Liver (tissue), 3 donors: Measurements from ENCODE around the gene MUSK.

ENCODE experiments used
- ATF3 ChIP-seq: IDR thresholded peaks from 2 replicates; pipeline ENCODE4 v1.6.1; 2016; ENCODE audit warnings: antibody characterized with exemption
- CTCF ChIP-seq: fragments of 150-350 bp; IDR thresholded peaks from 2 replicates; pipeline ENCODE4 v1.5.1; 2017; ENCODE audit warnings: improper control_type of control experiment, low read depth, low read length; ENCODE audit not compliant: missing input control
- EGR1 ChIP-seq, 2 donors: IDR thresholded peaks; 2 replicates each; pipeline ENCODE4 v1.6.1; 2016 to 2018; ENCODE audit warnings: antibody characterized with exemption in 2 of 2, low read depth in 2 of 2
- FOXA1 ChIP-seq: IDR thresholded peaks from 2 replicates; pipeline ENCODE4 v1.6.1; 2016; ENCODE audit warnings: antibody characterized with exemption
- GABPA ChIP-seq, 2 donors: IDR thresholded peaks in 1 of 2; conservative IDR thresholded peaks in 1 of 2; 2 replicates each; pipeline ENCODE4 v1.6.1; 2016; ENCODE audit warnings: antibody characterized with exemption in 2 of 2, mild to moderate bottlenecking in 1 of 2, moderate library complexity in 1 of 2
- MAX ChIP-seq: IDR thresholded peaks from 2 replicates; pipeline ENCODE4 v1.6.1; 2016; ENCODE audit warnings: antibody characterized with exemption
- RAD21 ChIP-seq, 2 donors: IDR thresholded peaks; 2 replicates each; pipeline ENCODE4 v1.6.1; 2016; ENCODE audit warnings: antibody characterized with exemption in 2 of 2, mild to moderate bottlenecking in 2 of 2
- TAF1 ChIP-seq: conservative IDR thresholded peaks from 2 replicates; pipeline ENCODE4 v1.6.1; 2016; ENCODE audit warnings: antibody characterized with exemption, mild to moderate bottlenecking
- donor health status: healthy.
- donor health status: healthy.

GRCh38 chr9:110728058-110728457, 59.5 kb downstream of the MUSK start:
- TF ChIP-seq CTCF (no peak), EGR1 (IDR thresholded peaks at IDR 0.05; ENCODE audit: low read depth in 2 of 2) (no peak), TAF1 (no peak), ATF3 (no peak), RAD21 (IDR thresholded peaks at IDR 0.05) (no peak), MAX (no peak), FOXA1 (no peak), GABPA (IDR thresholded peaks at IDR 0.05 in 1 of 2, conservative IDR thresholded peaks at IDR 0.05 in 1 of 2) (no peak)
